Spleen (tissue), 7 donors: Measurements from ENCODE around the gene ZDBF2.

ENCODE experiments used
- CTCF ChIP-seq, 11 experiments: fragments of 200-600 bp in 7 of 11; fragments of 450-650 bp in 4 of 11; sonication (generic) in 4 of 11; IDR thresholded peaks in 8 of 11; conservative IDR thresholded peaks in 3 of 11; 1 replicate in 7 of 11; 2 replicates in 4 of 11; pipeline versions ENCODE4 v1.4.0 to v1.8.0; 2016 to 2021; ENCODE audit warnings: antibody characterized with exemption in 11 of 11, inconsistent platforms in 4 of 11, mild to moderate bottlenecking in 1 of 11
- POLR2AphosphoS5 ChIP-seq, 3 donors: sonication (generic); formaldehyde crosslinking; IDR thresholded peaks; one replicate each; pipeline ENCODE4 v1.5.1; 2017; ENCODE audit warnings: antibody characterized with exemption in 3 of 3
- donor health status: DM: no; HTN: no; CAD: no; lungs with moderate emphysema.
- donor health status: DM: no; HTN: no; CAD: no.
- donor health status: DM: no; HTN: no; CAD: no.

GRCh38 chr2:206229642-206230041 lies 44.8 kb upstream of the ZDBF2 start:
- TF ChIP-seq CTCF (IDR thresholded peaks at IDR 0.05 in 8 of 11, conservative IDR thresholded peaks at IDR 0.05 in 3 of 11) = no peak
- no peak for TF ChIP-seq POLR2AphosphoS5 (IDR thresholded peaks at IDR 0.05)
